ENCODE results near the gene NEDD4L.

The NEDD4L gene

DNA sequence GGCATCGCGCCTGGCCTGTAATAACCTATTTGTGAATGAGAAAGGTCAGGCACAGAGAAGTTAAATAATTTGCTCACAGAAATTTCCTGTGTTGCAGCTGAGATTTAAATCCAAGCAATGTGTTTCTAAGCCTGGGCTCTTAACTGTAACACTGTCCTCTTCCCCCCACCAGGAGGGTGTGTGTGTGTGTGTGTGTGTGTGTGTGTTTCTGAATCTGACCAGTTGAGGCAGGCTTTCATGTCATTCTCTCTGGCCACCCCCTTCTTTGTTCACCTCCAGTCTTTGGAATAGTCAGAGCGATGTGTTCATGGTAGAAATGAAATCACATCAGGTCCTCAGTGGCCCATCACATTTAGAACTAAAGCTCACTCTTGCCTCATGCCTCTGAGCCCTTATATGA lies 81.2 kb downstream of the NEDD4L start:
- no peak for DNase-seq

DNA sequence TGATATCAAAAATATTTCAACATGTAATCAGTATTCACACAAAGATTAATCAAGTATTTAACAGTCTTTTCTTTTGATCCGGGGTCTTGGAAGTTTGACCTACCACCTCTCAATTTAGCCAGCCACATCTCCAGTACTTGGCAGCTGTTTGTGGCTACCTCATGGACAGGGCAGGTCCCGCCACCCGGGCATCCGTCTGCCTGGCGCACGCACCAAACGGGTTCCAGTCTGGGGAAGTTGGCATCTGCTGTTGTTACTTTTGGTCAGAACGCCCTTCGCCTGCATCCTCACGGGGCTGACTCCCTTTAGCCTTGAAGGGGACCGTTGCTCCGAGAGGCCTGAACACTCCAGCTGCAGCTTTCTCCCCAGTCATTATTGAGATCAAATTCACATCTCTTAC lies 81.7 kb downstream of the NEDD4L start:
- DNase-seq = no peak

DNA sequence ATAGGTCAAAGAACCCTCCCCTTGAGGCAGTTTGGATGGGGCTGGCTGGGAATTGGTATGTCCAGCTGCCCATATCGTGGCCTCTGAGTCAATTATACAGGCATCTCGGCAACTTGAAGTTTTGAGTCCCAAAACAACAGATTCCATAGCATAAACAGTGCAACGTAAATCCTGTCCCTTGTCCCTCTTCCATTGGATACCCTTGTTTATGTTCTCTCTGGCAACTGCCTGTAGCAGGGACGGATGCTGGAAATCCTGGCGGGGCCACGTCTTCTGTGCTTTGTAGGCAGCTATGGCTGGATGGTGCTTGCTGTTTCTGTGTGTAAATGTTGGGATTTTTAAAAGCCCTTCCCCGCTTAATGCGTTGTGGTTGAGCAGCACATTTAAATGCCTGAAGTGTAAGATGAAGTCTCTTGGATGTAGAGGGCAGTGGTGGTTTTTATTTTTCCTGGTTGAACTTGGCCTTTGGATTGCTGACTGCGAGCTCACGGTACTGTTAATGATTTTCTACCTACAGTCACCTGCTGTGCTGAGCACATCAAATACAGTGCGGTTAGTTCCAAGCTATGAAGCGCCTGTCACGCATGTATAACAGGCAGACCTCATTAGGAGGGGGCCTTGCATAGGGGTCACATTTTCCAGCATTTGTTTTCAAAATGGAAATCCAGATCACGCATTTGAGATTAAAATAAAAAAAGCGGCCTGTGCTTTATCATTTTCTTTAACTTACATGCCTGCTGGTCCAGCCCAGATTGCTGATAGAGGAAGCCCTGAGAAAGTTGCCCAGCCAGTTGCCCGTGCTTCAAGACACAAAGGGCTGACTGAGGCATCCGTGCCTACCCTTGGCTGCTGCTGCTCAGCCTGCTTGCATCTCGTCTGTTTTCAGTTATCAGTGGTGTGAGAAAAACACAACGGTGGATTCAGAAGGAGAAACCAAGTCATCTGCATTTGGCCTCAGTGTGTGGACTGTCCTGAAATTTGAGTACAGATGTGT lies 84.7 kb downstream of the NEDD4L start:
- DNase-seq = no peak

DNA sequence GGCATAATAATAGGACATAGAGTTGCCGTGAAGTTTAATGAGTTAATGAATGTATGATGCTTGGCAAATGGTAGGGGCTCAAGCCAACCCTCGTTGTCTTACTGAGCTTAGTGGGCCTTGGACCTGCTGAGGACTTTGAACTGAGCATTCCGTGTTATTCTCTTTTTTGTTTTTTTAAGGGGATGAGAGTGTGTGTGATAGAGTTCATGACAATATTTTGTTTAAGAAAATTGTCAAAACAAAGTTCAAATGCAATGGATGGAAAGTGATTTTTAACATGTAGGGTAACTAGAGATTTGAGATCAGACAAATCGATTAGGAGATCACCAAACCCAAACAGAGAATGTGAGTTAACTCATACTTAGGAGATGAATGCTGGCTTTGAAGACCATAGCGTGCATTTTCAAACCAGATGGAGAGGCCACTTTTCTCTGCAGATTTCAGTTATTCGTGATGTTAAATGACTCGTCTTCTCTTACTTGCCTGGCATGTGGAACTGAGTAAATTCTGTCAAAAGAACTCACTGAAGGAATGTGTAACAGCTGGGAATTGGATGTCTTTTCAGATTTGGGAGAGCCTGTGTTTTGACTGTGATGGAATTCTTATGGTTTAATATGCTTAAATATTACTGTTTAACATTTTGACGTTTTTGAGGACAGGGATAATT lies 88.7 kb downstream of the NEDD4L start:
- DNase-seq = no peak

DNA sequence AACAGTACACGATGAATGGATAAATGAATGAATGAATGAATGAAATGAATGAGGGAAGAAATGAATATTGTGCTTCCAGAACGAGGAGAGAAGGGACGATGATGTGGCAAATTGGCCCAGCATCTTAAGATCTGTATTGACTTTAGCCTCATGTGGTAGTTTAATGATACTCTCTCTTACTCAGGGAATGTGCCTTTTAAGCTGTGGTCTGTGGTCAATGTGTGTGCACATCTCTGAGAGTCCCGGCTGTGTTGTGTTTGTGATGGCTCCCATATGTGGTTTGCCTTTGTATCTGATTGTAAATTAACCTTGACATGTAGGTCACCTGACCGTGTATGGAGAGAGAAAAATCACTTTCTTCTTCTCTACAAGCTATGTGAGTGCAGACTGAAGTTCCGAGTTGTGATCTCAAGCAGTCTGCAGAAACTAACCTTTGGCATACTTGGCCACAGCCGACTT lies 91.2 kb downstream of the NEDD4L start:
- no peak for DNase-seq

DNA sequence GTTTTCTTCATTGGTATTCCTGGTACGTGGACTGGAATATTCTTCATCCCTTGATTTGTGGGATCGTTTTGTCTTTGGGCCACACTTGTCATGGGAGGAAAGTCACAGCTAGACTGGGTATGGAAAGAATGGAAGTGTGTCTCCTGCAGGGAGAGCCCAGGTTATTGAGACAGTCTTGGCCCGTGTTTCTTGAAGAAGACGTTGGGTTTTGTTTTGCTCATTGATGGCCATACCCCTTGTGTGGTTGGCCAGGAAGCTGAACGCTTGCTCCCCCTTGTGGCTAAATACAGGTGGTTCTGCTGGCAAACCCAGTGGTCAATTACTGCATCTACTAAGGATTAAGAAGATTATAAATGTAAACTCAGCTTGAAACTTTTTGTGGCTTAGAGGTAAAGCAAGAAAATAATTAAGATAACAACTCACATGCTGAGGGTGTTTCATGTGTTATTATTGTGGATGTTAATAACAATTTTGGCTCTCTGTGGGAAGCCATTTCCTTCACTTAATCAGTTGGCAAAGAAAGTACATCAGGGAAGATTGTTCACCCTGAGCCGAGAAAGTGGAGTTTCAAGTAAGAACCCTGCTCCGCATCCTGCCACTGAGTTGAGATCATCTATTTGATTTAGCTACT lies 91.8 kb downstream of the NEDD4L start:
- DNase-seq = no peak

DNA sequence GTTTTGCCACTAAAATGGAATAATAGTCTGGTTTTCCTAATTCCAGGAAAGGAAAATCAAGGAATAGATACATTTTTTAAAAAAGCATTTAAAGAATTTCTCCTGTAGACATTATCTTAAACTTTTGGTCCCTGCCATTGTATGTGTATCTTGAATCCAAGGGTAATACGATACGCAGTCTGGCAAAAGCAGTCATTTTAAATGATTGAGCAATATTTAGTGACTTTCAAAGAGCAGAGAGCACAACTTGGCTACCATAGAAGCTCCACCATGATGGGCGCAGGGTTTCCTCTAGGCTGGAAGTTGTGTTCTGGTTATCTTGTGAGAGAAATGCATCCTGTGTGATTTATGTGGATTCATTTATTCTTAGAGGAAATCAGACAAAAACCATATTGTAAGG lies 92.9 kb downstream of the NEDD4L start:
- no peak for DNase-seq

DNA sequence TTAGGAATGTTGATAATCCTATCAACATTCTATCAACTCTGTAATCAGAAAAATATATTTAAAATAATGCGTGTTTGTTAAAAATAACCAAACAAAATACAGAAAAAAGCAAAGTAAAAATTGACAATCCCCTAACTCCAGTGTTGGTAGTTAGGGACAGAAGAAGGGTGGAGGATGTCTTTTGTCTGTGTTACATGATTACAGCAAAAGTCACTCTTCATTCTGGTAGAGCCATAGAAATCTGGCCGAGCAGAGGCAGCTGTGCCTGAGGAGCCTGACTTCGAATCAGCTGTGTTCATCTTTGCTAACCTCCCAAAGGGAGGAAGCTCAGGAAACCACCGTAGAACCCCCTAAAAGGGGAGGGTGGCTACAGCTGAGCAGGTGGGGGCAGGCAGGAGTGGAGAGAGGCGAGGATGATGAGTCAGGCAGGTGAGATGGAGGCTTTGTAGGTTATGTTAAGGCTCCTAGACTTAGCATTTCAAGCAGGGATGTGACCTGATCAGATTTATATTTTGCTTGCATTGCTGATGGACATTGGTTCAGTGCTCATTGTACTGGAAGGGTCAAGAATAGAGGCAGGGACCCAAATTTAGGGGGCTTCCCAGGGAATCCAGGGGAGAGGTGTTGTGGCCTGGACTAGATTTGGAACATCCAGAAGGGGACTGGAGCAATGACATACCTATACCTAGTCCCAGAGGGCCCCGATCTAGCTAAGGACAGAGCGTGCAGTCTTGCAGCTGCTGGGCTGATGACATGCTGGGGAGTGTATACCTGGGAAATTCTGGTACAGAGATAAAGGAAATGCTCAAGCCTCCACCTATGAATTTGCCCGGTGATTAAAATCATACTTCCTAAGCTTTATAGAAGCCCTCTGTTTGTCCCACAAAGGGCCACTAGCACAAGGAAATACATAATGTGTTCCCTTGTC lies 95.7 kb downstream of the NEDD4L start:
- no peak for DNase-seq

DNA sequence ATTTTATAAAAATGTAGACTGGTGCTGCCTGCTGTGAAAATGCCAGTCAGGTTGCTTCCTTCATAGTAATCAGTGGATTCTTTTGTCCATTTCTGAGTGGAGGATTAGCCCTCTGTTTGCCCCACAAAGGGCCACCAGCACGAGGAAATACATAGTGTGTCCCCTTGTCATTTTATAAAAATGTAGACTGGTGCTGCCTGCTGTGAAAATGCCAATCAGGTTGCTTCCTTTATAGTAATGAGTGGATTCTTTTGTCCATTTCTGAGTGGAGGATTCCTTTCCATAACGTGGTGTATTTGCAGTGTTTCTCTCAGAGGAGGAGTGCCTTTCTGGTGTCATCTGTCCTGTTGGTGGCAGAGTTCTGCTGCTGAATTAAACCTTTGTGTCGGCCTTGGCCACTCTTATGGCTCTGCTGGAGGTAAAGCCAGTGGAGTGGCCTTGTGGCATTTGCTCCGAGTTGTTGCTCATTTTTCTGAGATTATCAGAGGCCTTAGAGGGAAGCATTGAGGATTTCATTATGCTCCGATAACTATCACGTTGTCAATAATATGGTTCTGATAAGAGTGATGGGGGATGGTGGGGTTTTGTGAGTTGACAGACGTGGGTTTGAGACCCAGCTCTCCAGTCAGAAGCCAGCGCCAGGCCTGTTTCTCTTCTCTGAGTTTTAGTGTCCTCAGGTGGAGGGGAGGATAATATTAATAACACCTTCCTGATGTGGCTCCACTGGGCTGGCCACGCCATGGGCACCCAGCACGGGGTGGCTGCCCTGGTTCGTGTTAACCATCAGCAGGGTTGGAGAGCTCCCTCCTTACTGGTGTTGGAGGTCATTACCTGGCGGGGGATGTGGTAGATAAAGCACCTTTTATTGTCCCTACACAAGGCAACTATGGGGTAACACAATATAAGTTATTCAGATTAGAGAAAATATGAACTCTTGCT lies 96.6 kb downstream of the NEDD4L start:
- no peak for DNase-seq

DNA sequence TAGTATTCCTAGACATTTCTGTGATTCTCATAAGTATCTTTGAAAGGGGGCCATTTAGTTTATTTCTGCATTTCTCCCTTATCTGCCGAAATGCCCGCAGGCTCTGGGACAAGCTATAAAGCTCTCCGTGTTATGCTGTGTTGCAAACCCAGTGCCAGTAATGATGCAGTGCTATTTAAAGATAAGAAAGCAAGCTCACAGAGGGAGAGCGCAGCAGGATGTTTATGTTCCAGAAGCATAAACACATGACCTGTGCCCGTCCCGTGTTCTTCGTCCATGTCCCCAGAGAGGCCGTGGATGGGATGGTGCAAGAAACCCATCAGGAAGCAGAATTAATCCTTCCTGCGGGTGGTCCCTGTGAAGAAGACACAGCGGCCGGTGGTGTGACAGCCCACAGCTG lies 99.4 kb downstream of the NEDD4L start:
- no peak for DNase-seq

DNA sequence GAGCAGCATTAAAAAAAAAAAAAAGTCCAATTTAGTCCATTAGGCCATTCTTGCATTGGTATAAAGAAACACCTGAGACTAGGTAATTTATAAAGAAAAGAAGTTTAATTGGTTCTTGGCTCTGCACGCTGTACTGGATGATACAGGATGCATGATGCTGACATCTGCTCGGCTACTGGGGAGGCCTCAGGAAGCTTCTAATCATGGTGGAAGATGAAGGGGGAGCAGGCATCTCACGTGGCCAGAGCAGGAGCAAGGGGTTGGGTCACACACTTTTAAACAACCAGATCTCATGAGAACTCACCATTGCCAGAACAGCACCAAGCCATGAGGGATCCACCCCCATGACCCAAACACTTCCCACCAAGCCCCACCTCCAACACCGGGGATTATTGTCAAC lies 100.1 kb downstream of the NEDD4L start:
- DNase-seq = no peak

DNA sequence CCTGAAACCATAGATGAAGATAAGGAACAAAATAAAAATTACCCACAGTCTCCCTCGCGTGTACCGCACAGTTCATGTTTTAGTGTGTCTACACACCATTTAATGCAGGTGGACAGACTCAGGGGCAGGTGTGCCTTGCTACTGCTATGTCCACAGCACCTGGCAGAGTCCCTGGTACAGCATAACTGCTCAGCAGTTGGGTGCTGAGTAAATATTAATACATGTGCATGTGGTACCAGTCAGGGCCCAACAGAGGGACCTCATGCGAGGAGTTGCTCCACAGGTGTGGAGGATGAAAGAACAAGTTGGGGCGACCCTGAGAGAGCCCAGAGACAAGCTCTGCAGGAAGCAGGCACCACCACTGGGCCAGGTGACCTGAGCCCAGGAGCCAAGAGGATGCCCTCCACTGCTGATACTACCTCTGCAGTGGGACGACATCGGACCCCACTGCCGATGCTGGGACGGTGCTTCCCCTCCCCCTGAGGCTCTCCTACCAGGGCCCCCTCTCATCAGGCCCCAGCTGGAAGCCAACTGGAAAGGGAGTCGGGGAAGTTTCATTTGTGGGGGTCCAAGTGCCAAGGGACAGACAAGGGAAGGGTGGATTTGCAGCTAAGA lies 100.8 kb downstream of the NEDD4L start:
- no peak for DNase-seq

DNA sequence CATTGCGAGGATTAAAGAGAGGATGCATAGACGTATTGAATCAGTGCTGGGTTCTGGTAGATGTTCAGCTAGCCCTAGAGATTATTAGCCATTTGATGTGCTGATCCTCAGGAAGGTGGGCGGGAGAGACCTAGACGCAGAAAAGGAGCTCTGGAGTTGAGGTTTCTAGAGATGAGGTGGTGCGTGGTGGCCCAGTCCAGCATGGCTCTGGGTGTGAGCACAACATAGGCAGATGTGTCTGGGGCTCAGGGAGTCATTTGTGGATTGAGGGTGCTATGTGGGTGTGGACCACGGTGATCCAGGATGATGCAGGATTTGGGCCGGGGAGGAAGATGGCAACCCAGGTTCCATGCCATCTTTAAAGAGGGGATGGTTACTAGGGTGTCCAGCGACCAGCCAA lies 102.1 kb downstream of the NEDD4L start:
- no peak for DNase-seq

DNA sequence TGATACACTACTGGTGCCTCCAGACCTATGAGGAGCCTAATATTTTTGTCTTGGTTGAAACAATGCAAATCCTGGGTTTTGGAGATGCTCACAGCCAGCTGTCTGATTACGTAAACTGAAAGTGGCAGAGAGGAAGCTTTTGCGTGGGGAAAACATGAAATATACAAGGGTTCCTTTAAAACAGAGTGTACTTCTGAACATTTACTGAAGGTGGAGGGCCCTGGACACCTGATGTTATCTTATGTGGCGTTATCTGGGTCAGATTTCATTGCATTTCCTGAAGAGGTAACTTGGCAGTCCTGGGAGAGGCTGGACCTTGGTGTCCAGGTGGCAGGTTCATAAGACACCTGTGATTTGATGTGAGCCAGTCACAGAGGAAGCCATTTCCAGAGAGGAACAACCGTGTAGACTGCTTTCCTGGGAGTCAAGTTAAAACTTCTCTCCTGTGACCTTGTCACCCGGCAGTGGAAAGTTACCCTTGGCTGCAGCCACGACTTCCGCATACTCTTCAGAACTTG lies 105.0 kb downstream of the NEDD4L start:
- DNase-seq = no peak

DNA sequence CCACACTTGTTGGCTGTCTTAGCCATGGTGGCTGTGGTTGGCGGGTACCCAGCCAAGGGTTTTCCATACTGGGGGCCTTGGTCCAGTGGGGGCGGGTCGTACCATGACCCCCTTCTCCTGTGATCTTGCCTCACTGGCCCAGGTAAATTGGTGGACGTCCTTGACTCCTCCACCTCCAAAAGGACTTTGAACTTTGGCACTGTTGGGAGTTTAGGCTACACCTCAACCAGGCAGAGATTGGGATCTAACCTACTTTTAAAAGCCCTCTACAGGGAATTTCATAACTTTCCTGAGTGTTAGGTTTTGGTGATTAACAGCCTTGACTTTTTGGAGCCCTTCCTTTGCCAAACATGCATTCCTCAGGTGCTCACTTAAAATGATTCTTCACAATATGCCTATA lies 106.7 kb downstream of the NEDD4L start:
- DNase-seq = no peak

DNA sequence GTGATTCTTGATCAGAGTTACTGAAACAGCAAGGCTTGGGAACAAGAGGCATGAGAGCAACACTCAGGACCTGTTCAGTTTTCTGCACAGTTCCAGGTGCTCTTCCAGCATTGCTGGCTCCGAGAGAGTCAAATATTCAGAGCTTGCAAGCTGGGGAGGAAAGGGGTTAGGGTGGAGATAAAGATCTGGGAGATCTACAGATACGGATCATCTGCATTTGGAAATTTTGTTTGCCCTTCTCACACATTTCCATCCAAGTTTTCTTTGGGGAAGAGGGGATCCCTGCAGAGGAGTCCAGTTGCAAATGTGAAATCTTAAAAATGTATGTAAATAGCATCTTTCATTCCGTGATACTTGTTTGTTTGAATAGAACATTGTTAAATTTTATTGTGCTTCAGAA lies 108.2 kb downstream of the NEDD4L start:
- no peak for DNase-seq

DNA sequence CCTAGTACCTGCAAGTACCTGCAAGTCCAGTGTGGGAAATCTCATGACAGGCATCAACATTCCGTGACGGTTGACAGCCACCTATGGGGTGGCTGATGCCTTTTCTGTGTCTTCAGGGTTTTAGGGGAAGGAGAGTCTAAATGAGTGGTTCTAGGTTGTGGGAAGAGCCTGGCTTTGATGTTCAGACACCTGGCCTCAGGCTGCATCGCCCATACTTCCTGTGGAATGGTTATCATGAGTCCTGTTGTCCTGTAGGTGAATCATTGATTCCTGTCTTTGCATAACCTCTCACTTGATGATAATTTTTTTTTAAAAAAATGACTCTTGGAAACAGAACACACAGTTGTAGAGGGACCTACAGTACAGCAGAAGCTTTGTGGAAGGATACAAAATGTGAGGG lies 108.9 kb downstream of the NEDD4L start:
- DNase-seq = no peak

DNA sequence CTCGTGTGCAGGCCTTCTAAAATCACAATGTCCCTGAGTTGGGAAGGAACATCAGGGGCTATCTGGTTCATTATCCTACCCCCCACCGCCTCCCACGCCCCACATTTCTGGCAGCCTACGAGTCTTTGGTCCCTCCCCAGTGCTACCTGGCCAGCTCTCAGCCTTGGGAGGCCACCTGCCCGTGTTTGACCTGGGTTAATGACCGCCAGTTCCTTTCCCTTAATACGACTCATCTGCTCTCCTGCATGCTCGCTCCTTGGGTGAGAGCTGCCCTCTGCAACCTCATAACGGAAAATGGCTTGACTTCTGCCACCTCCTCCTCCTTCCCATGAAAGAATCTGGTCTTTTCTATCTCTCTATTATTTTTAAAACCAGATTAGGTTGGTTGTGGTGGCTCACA lies 112.5 kb downstream of the NEDD4L start:
- peak; percentile 0 for DNase-seq

DNA sequence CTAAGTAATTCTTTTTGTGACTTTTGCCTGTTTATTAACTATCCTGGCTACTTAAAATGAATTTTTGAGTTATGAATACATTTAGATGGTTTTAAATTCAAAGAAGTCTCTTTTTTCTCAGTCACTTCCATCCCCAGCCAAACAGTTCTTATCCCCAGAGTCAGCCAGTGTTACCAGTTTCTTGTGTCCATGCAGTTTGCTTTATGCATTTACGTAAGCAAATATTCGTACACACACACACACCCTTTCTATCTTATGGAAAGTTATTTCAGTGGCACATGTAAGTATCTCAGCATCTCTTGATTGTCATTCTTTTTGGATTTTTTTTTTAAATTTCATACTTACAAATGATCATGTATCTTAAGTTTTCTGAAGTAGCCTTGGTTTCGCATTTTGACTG lies 113.2 kb downstream of the NEDD4L start:
- DNase-seq = no peak

DNA sequence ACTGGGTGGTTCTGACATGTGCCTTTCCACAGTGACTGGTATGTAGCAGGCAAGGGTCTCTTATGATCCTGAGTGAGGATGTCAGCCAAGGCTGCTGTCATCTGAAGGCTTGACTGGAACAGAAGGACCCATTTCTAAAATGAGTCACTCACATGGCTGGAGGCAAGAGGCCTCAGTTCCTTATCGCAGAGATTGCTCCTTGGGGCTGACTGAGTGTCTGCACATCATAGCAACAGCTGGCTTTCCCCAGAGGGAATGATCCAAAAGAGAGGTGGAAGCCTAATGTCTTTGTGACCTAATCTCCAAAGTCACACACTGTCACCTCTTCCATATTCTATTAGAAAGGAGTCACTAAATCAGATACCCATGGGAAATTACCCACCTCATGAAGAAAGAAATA lies 114.0 kb downstream of the NEDD4L start:
- no peak for DNase-seq

DNA sequence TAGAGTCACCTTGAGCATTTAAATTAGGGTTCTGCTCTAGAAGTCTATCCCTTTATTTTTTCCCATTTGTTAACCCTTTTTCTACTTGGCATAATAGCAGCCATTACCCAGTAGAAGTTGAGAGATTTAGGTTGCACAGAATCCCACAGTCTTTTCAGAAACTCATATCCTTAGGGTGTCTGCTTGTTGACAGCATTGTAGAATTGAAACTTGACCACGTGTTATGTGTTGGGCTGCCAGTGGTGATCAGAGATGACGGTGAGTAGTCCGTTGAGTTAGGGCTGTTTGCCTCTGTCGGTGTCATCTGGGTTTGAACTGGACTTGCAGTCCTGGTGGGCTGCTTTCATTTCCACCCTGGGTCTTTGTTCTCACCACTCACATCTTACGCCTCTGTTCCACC lies 114.4 kb downstream of the NEDD4L start:
- no peak for DNase-seq
